ENCODE measurements around the gene PADI2.

The PADI2 gene

GRCh38 chr1:17032741-17033140 lies 86.5 kb downstream of the PADI2 start:
- H3K4me1 Mint-ChIP-seq (ENCODE audit: low read depth): no peaks in the 10 kb centered on the region
- no peak overlapping the region for H3K4me3 Mint-ChIP-seq
- DNase-seq (ENCODE audit: low spot score): no peak
- H3K27ac Mint-ChIP-seq: no peak overlapping the region
- H3K27me3 Mint-ChIP-seq (ENCODE audit: low read depth): no peaks in the 10 kb centered on the region
- peaks cover 12% of the 10 kb centered on the region for H3K36me3 Mint-ChIP-seq (ENCODE audit: low read depth)
- H3K9me3 Mint-ChIP-seq: no peaks in the 10 kb centered on the region

DNA sequence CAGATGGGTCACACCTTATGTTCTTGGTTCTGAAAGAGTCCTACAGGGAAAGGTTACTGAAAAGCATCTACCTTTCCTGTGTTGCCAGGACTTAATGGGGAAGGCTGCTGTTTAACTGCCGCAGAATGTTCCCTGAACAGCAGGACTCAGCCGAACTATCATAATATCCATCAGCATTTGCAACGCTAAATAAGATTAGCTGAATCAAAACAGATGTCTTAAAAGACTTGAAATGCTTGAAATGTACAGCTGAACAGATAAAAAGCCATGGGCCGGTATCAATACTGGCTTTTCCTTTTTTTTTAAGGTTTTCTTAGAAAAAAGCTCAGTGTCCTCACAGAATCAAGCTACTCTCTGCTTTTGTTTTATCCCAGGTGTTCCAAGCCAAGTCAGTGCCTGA lies 87.8 kb downstream of the PADI2 start:
- no peaks in the 10 kb centered on the region for H3K27me3 Mint-ChIP-seq (ENCODE audit: low read depth)
- H3K9me3 Mint-ChIP-seq: no peaks in the 10 kb centered on the region
- no peaks in the 10 kb centered on the region for H3K4me1 Mint-ChIP-seq (ENCODE audit: low read depth)
- H3K27ac Mint-ChIP-seq: no peak overlapping the region
- peaks cover 16% of the 10 kb centered on the region for H3K36me3 Mint-ChIP-seq (ENCODE audit: low read depth)
- H3K4me3 Mint-ChIP-seq: no peak overlapping the region
- DNase-seq (ENCODE audit: low spot score): no peak

GRCh38 chr1:17030206-17030605 lies 89.0 kb downstream of the PADI2 start:
- Mint-ChIP-seq H3K4me3 (no peak overlapping the region), H3K27me3 (ENCODE audit: low read depth) (no peaks in the 10 kb centered on the region), H3K9me3 (no peaks in the 10 kb centered on the region), H3K27ac (no peak overlapping the region), H3K4me1 (ENCODE audit: low read depth) (no peaks in the 10 kb centered on the region), H3K36me3 (ENCODE audit: low read depth) (peaks cover 17% of the 10 kb centered on the region)
- DNase-seq (ENCODE audit: low spot score): no peak

GRCh38 chr1:17028662-17029188 lies 90.5 kb downstream of the PADI2 start:
- Mint-ChIP-seq H3K36me3 (ENCODE audit: low read depth) (peaks cover 24% of the 10 kb centered on the region), H3K27ac (no peak overlapping the region)

DNA sequence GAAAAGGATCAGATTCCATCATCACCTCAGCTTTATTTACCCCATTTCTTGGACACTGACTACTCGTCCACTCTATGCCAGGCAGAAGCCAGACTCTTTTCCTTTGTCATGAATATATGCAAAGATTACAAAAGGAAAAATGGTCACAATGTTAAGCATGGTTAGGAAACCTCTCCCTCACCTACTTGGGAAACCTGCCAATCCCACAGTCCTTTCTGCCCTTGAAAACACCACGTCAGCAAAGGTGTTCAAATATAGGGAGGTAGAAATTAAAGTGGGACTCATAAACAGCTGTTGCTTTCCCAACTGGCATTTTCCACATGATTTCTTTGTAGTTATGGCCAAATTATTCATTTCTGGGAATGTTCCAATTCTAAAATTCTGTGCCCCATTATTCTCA lies 91.4 kb downstream of the PADI2 start:
- Mint-ChIP-seq H3K4me3 (no peak overlapping the region), H3K27me3 (ENCODE audit: low read depth) (no peaks in the 10 kb centered on the region), H3K4me1 (ENCODE audit: low read depth) (no peaks in the 10 kb centered on the region), H3K9me3 (no peaks in the 10 kb centered on the region), H3K27ac (no peak overlapping the region), H3K36me3 (ENCODE audit: low read depth) (peaks cover 29% of the 10 kb centered on the region)
- no peak for DNase-seq (ENCODE audit: low spot score)

More at GRCh38 chr1:17028662-17029188, 90.5 kb downstream of the PADI2 start:
- Mint-ChIP-seq H3K27me3 (ENCODE audit: low read depth) (no peaks in the 10 kb centered on the region), H3K9me3 (no peaks in the 10 kb centered on the region), H3K4me1 (ENCODE audit: low read depth) (no peaks in the 10 kb centered on the region), H3K4me3 (no peak overlapping the region)
- DNase-seq (ENCODE audit: low spot score): no peak

- peaks cover 31% of the 10 kb centered on the region for H3K36me3 Mint-ChIP-seq (ENCODE audit: low read depth)
- H3K27me3 Mint-ChIP-seq (ENCODE audit: low read depth): no peaks in the 10 kb centered on the region
- no peak overlapping the region for H3K27ac Mint-ChIP-seq
- no peaks in the 10 kb centered on the region for H3K9me3 Mint-ChIP-seq
- no peaks in the 10 kb centered on the region for H3K4me1 Mint-ChIP-seq (ENCODE audit: low read depth)
- no peak overlapping the region for H3K4me3 Mint-ChIP-seq
- no peak for DNase-seq (ENCODE audit: low spot score)
Measured at GRCh38 chr1:17027403-17027802, 91.8 kb downstream of the PADI2 start.

GRCh38 chr1:17024721-17025120 lies 94.5 kb downstream of the PADI2 start:
- Mint-ChIP-seq H3K4me1 (ENCODE audit: low read depth) (no peaks in the 10 kb centered on the region), H3K36me3 (ENCODE audit: low read depth) (peaks cover 45% of the 10 kb centered on the region), H3K27me3 (ENCODE audit: low read depth) (no peaks in the 10 kb centered on the region), H3K4me3 (no peak overlapping the region), H3K9me3 (no peaks in the 10 kb centered on the region), H3K27ac (no peak overlapping the region)
- no peak for DNase-seq (ENCODE audit: low spot score)

- Mint-ChIP-seq H3K4me1 (ENCODE audit: low read depth) (peaks cover 8% of the 10 kb centered on the region), H3K4me3 (no peak overlapping the region), H3K36me3 (ENCODE audit: low read depth) (peaks cover 51% of the 10 kb centered on the region), H3K9me3 (no peaks in the 10 kb centered on the region), H3K27ac (no peak overlapping the region), H3K27me3 (ENCODE audit: low read depth) (no peaks in the 10 kb centered on the region)
- DNase-seq (ENCODE audit: low spot score): no peak
Measured at GRCh38 chr1:17023573-17023972, 95.7 kb downstream of the PADI2 start.

DNA sequence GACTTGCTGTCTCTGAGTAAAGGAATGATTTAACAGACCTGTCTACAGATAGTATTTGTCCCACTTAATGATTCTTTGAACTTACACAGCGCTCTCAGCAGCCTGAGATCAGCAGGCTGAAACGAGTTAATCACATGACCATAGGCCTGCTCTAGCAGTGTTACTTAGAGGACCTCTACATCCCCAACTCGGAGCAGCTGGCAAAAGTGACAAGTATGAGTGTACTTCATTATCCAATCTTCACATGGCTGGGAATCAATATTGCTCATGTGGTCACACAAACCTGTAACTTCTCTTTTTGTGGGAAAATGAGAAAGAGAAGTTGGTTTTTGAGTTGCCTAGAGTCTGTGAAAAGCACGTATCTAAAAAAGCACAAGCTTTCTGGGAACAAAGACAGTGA lies 96.1 kb downstream of the PADI2 start:
- H3K27ac Mint-ChIP-seq: no peak overlapping the region
- no peak overlapping the region for H3K4me3 Mint-ChIP-seq
- DNase-seq (ENCODE audit: low spot score): no peak
- no peaks in the 10 kb centered on the region for H3K27me3 Mint-ChIP-seq (ENCODE audit: low read depth)
- peaks cover 8% of the 10 kb centered on the region for H3K4me1 Mint-ChIP-seq (ENCODE audit: low read depth)
- no peaks in the 10 kb centered on the region for H3K9me3 Mint-ChIP-seq
- peaks cover 50% of the 10 kb centered on the region for H3K36me3 Mint-ChIP-seq (ENCODE audit: low read depth)

GRCh38 chr1:17021896-17022295 lies 97.4 kb downstream of the PADI2 start:
- no peak for DNase-seq (ENCODE audit: low spot score)
- no peaks in the 10 kb centered on the region for H3K27me3 Mint-ChIP-seq (ENCODE audit: low read depth)
- H3K36me3 Mint-ChIP-seq (ENCODE audit: low read depth): peaks cover 45% of the 10 kb centered on the region
- H3K4me3 Mint-ChIP-seq: no peak overlapping the region
- no peak overlapping the region for H3K27ac Mint-ChIP-seq
- no peaks in the 10 kb centered on the region for H3K9me3 Mint-ChIP-seq
- peaks cover 8% of the 10 kb centered on the region for H3K4me1 Mint-ChIP-seq (ENCODE audit: low read depth)

- no peak for DNase-seq (ENCODE audit: low spot score)
- H3K36me3 Mint-ChIP-seq (ENCODE audit: low read depth): peaks cover 43% of the 10 kb centered on the region
- no peaks in the 10 kb centered on the region for H3K27me3 Mint-ChIP-seq (ENCODE audit: low read depth)
- H3K9me3 Mint-ChIP-seq: no peaks in the 10 kb centered on the region
- H3K4me3 Mint-ChIP-seq: no peak overlapping the region
- no peak overlapping the region for H3K27ac Mint-ChIP-seq
- peaks cover 8% of the 10 kb centered on the region for H3K4me1 Mint-ChIP-seq (ENCODE audit: low read depth)
Measured at GRCh38 chr1:17020502-17020901, 98.7 kb downstream of the PADI2 start.

DNA sequence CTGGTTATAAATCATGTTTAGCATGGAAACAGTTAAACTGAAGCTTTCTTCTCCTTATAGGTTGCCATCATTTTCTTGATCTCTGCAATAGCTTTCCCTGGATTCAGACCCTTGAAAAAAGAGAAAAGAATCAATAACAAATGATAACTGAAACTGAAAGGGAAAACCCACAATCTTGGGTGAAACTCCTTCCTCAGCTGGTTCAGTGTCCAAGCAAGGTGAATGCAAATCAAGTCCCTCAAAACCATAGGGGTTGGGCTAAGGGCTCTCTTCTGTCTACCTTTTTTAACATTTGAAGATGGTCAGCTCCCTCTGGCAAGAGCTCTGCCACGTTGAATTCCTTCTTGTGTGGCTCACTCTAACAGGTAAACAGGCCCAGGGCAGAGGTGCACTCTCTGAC lies 100.4 kb downstream of the PADI2 start:
- Mint-ChIP-seq H3K36me3 (ENCODE audit: low read depth) (peaks cover 37% of the 10 kb centered on the region), H3K27me3 (ENCODE audit: low read depth) (no peaks in the 10 kb centered on the region), H3K27ac (peak overlapping the region; percentile 65), H3K4me3 (no peak overlapping the region), H3K9me3 (no peaks in the 10 kb centered on the region), H3K4me1 (ENCODE audit: low read depth) (peaks cover 8% of the 10 kb centered on the region)
- DNase-seq (ENCODE audit: low spot score): no peak

DNA sequence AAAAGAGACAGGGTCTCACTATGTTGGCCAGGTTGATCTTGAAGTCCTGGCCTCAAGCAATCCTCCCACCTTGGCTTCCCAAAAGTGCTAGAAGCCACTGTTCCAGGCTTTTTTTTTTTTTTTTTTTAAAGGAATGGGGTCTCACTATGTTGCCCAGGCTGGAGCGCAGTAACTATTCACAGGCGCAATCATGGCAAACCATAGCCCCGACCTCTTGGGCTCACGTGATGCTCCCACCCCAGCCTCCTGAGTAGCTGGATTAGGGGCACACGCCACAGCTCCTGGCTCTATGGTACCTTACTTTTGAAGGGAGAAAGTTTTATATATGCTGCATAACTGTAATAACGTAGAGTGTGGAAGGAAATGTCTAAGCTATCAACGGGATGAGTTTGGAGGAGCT lies 101.8 kb downstream of the PADI2 start:
- no peak overlapping the region for H3K27ac Mint-ChIP-seq
- H3K36me3 Mint-ChIP-seq (ENCODE audit: low read depth): peaks cover 27% of the 10 kb centered on the region
- H3K4me1 Mint-ChIP-seq (ENCODE audit: low read depth): peaks cover 8% of the 10 kb centered on the region
- no peaks in the 10 kb centered on the region for H3K27me3 Mint-ChIP-seq (ENCODE audit: low read depth)
- H3K4me3 Mint-ChIP-seq: no peak overlapping the region
- H3K9me3 Mint-ChIP-seq: no peaks in the 10 kb centered on the region
- no peak for DNase-seq (ENCODE audit: low spot score)
